Measurements from ENCODE around the gene TMEM254.
"Not testable (repeated sequence)": the region's sequence is repeated elsewhere in the genome, so short reads cannot be mapped to it uniquely, and the experiment has no call there.

Gene TMEM254

GRCh38 chr10:80057171-80057570, 21.3 kb upstream of the TMEM254 start:
- Mint-ChIP-seq H3K36me3 (no peaks in the 10 kb centered on the region), H3K27me3 (no peaks in the 10 kb centered on the region), H3K9me3 (no peaks in the 10 kb centered on the region), H3K4me3 (no peak overlapping the region), H3K27ac (no peak overlapping the region), H3K4me1 (peaks cover 3% of the 10 kb centered on the region)
- CTCF ChIA-PET: interaction anchor here (0.7 to 2.4 kb wide), 4 partner anchors 10 to 69 kb away, joined by 3 to 14 read pairs (median 8); no protein-coding TSS in a partner anchor
- no peak for DNase-seq

GRCh38 chr10:80064120-80064886, 14.2 kb upstream of the TMEM254 start:
- CTCF ChIA-PET: interaction anchor here (2.8 kb wide), 1 partner anchor 17 kb away, joined by 9 read pairs; no protein-coding TSS in a partner anchor

GRCh38 chr10:80066809-80067208, 11.7 kb upstream of the TMEM254 start:
- no peaks in the 10 kb centered on the region for H3K4me1 Mint-ChIP-seq
- CTCF ChIA-PET: no interaction called here
- no peaks in the 10 kb centered on the region for H3K9me3 Mint-ChIP-seq
- H3K27me3 Mint-ChIP-seq: peaks cover 10% of the 10 kb centered on the region
- H3K27ac Mint-ChIP-seq: no peak overlapping the region
- DNase-seq: no peak
- H3K4me3 Mint-ChIP-seq: no peak overlapping the region
- H3K36me3 Mint-ChIP-seq: no peaks in the 10 kb centered on the region

More at GRCh38 chr10:80064120-80064886, 14.2 kb upstream of the TMEM254 start:
- H3K4me3 Mint-ChIP-seq: no peak overlapping the region
- no peak overlapping the region for H3K27ac Mint-ChIP-seq
- no peaks in the 10 kb centered on the region for H3K36me3 Mint-ChIP-seq
- DNase-seq: no peak
- no peaks in the 10 kb centered on the region for H3K4me1 Mint-ChIP-seq
- peaks cover 5% of the 10 kb centered on the region for H3K27me3 Mint-ChIP-seq
- no peaks in the 10 kb centered on the region for H3K9me3 Mint-ChIP-seq

- H3K9me3 Mint-ChIP-seq, H3K4me1 Mint-ChIP-seq, H3K4me3 Mint-ChIP-seq, H3K36me3 Mint-ChIP-seq, DNase-seq, CTCF ChIA-PET, H3K27ac Mint-ChIP-seq: not testable (repeated sequence)
- peaks cover 10% of the 10 kb centered on the region for H3K27me3 Mint-ChIP-seq
Observed at GRCh38 chr10:80067821-80068220, 10.6 kb upstream of the TMEM254 start.

- Mint-ChIP-seq H3K4me1 (no peaks in the 10 kb centered on the region), H3K36me3 (no peaks in the 10 kb centered on the region), H3K4me3 (no peak overlapping the region), H3K9me3 (no peaks in the 10 kb centered on the region), H3K27me3 (peaks cover 10% of the 10 kb centered on the region), H3K27ac (no peak overlapping the region)
- DNase-seq: no peak
- CTCF ChIA-PET: no interaction called here
Observed at GRCh38 chr10:80068270-80068669, 10.2 kb upstream of the TMEM254 start.

- no peaks in the 10 kb centered on the region for H3K4me1 Mint-ChIP-seq
- H3K9me3 Mint-ChIP-seq: no peaks in the 10 kb centered on the region
- no peak overlapping the region for H3K4me3 Mint-ChIP-seq
- no peaks in the 10 kb centered on the region for H3K36me3 Mint-ChIP-seq
- DNase-seq: no peak
- peaks cover 10% of the 10 kb centered on the region for H3K27me3 Mint-ChIP-seq
- H3K27ac Mint-ChIP-seq: no peak overlapping the region
- CTCF ChIA-PET: interaction anchor here (2.0 kb wide), 1 partner anchor 12 kb away, joined by 8 read pairs; no protein-coding TSS in a partner anchor
Observed at GRCh38 chr10:80070057-80070456, 8.4 kb upstream of the TMEM254 start.

GRCh38 chr10:80072584-80072983, 5.9 kb upstream of the TMEM254 start:
- no peak overlapping the region for H3K27ac Mint-ChIP-seq
- H3K36me3 Mint-ChIP-seq: no peaks in the 10 kb centered on the region
- DNase-seq: no peak
- peaks cover 10% of the 10 kb centered on the region for H3K27me3 Mint-ChIP-seq
- CTCF ChIA-PET: no interaction called here
- no peaks in the 10 kb centered on the region for H3K4me1 Mint-ChIP-seq
- H3K9me3 Mint-ChIP-seq: no peaks in the 10 kb centered on the region
- H3K4me3 Mint-ChIP-seq: no peak overlapping the region

- H3K9me3 Mint-ChIP-seq: no peaks in the 10 kb centered on the region
- peaks cover 20% of the 10 kb centered on the region for H3K4me1 Mint-ChIP-seq
- DNase-seq: no peak
- no peak overlapping the region for H3K27ac Mint-ChIP-seq
- no peaks in the 10 kb centered on the region for H3K27me3 Mint-ChIP-seq
- H3K4me3 Mint-ChIP-seq: no peak overlapping the region
- CTCF ChIA-PET: interaction anchor here (0.6 to 1.7 kb wide), 2 partner anchors 68 to 127 kb away, joined by 3 to 4 read pairs; partner anchors contain the start of gene SFTPD
- H3K36me3 Mint-ChIP-seq: no peaks in the 10 kb centered on the region
Observed at GRCh38 chr10:80075781-80076180, 2.7 kb upstream of the TMEM254 start.

GRCh38 chr10:80077869-80078447, 507 bp upstream of the TMEM254 start:
- Mint-ChIP-seq H3K27me3 (no peaks in the 10 kb centered on the region), H3K9me3 (no peaks in the 10 kb centered on the region), H3K4me3 (peak overlapping the region; percentile 99), H3K36me3 (no peaks in the 10 kb centered on the region), H3K27ac (peak overlapping the region; percentile 84), H3K4me1 (peaks cover 20% of the 10 kb centered on the region)
- CTCF ChIA-PET: no interaction called here
- DNase-seq: no peak

GRCh38 chr10:80079312-80079719, 851 bp downstream of the TMEM254 start:
- DNase-seq: no peak
- Mint-ChIP-seq H3K27me3 (no peaks in the 10 kb centered on the region), H3K4me1 (peaks cover 20% of the 10 kb centered on the region), H3K4me3 (peak overlapping the region; percentile 99), H3K9me3 (no peaks in the 10 kb centered on the region), H3K27ac (peak overlapping the region; percentile 84), H3K36me3 (no peaks in the 10 kb centered on the region)
- CTCF ChIA-PET: interaction anchor here (1.7 kb wide), 1 partner anchor 21 kb away, joined by 8 read pairs; no protein-coding TSS in a partner anchor

GRCh38 chr10:80081026-80081425, 2.6 kb downstream of the TMEM254 start:
- Mint-ChIP-seq H3K27ac (no peak overlapping the region), H3K36me3 (no peaks in the 10 kb centered on the region), H3K9me3 (no peaks in the 10 kb centered on the region), H3K4me1 (peaks cover 20% of the 10 kb centered on the region), H3K27me3 (no peaks in the 10 kb centered on the region), H3K4me3 (no peak overlapping the region)
- CTCF ChIA-PET: no interaction called here
- DNase-seq: no peak

GRCh38 chr10:80081801-80082750, 3.6 kb downstream of the TMEM254 start:
- no peak for DNase-seq
- no peak overlapping the region for H3K4me3 Mint-ChIP-seq
- CTCF ChIA-PET: interaction anchor here (1.2 kb wide), 1 partner anchor 35 kb away, joined by 3 read pairs; no protein-coding TSS in a partner anchor
- H3K27ac Mint-ChIP-seq: no peak overlapping the region
- H3K4me1 Mint-ChIP-seq: peaks cover 20% of the 10 kb centered on the region
- no peaks in the 10 kb centered on the region for H3K9me3 Mint-ChIP-seq
- no peaks in the 10 kb centered on the region for H3K36me3 Mint-ChIP-seq
- H3K27me3 Mint-ChIP-seq: no peaks in the 10 kb centered on the region

- Mint-ChIP-seq H3K27me3 (no peaks in the 10 kb centered on the region), H3K36me3 (peaks cover 2% of the 10 kb centered on the region), H3K9me3 (no peaks in the 10 kb centered on the region)
Observed at GRCh38 chr10:80090121-80090520, 11.7 kb downstream of the TMEM254 start.

GRCh38 chr10:80094231-80094630, 15.8 kb downstream of the TMEM254 start:
- Mint-ChIP-seq H3K4me3 (no peak overlapping the region), H3K36me3 (no peaks in the 10 kb centered on the region)

More at GRCh38 chr10:80090121-80090520, 11.7 kb downstream of the TMEM254 start:
- CTCF ChIA-PET: no interaction called here
- H3K27ac Mint-ChIP-seq: no peak overlapping the region
- DNase-seq: no peak
- no peaks in the 10 kb centered on the region for H3K4me1 Mint-ChIP-seq
- no peak overlapping the region for H3K4me3 Mint-ChIP-seq

More at GRCh38 chr10:80094231-80094630, 15.8 kb downstream of the TMEM254 start:
- Mint-ChIP-seq H3K27ac (no peak overlapping the region), H3K9me3 (no peaks in the 10 kb centered on the region), H3K4me1 (no peaks in the 10 kb centered on the region), H3K27me3 (peaks cover under 1% of the 10 kb centered on the region)
- CTCF ChIA-PET: no interaction called here
- DNase-seq: no peak
